ENCODE results near the gene LRRC55.

The LRRC55 gene

DNA sequence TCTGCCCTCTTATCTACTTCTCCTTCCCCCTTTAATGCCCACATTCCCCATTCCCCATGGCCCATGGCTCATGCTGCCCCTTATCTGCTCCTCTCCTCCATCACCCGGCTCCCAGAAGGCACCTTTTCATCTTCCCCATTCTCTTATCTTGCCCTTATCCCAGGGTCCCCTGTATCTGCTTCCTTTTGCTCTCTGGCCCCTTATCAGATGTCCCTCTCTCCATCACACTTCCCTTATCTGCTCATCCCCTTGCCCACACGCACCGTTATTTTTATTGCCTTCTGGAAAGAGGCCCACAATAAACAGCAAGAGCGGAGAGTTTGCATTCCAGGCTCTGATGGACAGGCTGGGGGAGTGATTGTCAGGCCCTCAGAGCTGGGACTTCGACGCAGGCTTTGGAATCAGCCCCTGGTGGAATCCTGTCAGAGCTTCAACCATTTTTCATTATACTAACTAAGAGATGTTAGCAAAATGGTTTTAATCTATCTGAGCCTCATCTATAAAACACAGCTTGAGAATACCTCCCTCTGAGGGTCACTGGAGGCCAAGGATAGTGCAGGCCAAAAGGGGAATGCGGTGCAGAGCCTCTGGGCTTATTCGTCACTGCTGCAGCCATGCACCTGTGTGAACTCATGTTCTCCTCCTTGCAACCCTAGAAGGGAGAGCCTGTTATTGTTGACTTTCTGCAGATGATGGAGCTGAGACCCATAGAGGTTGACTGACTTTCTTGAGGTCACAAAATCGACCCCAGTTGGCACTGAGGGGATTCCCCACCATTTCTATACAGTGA lies 37.0 kb upstream of the LRRC55 start:
- H4K8ac ChIP-seq (ENCODE audit: low read depth, low read length) = no peak overlapping the region
- no peak overlapping the region for H3K18ac ChIP-seq (ENCODE audit: low read length)
- H3K4me2 ChIP-seq (ENCODE audit: insufficient read depth, low read length, poor library complexity, severe bottlenecking) = no peak overlapping the region
- H3K36me3 ChIP-seq (replicated peaks in 1 of 2; ENCODE audit: control insufficient read depth in 2 of 2, insufficient read depth in 2 of 2, low read length in 2 of 2) = no peaks in the 10 kb centered on the region
- no peaks in the 10 kb centered on the region for H3K79me1 ChIP-seq (ENCODE audit: low read depth, low read length)
- no peak overlapping the region for H3K27ac ChIP-seq (replicated peaks; ENCODE audit: low read length)
- WGBS, 2 donors (ENCODE audit: extremely low coverage in 2 of 2, insufficient read length in 2 of 2, insufficient replicate concordance in 1 of 2) = no CpG with 5 or more reads among the region's 9 CpGs
- no peak overlapping the region for H3K23ac ChIP-seq (ENCODE audit: low read depth, low read length, poor library complexity)
- H2BK120ac ChIP-seq (ENCODE audit: low read depth, low read length) = no peak overlapping the region
- no peak for DNase-seq (ENCODE audit: low spot score)
- no peak overlapping the region for H2BK12ac ChIP-seq (ENCODE audit: low read length)
- H3K27me3 ChIP-seq (ENCODE audit: control insufficient read depth in 3 of 3, insufficient read depth in 3 of 3, low read depth in 1 of 3, low read length in 3 of 3) = no peaks in the 10 kb centered on the region
- peaks cover 1 to 2% of the 10 kb centered on the region in 2 donors for H3K4me1 ChIP-seq (ENCODE audit: control insufficient read depth in 2 of 2, insufficient read depth in 1 of 2, low read depth in 1 of 2, low read length in 2 of 2)
- H3K4ac ChIP-seq (ENCODE audit: low read length) = no peak overlapping the region
- no peak overlapping the region for H3K9ac ChIP-seq (ENCODE audit: low read depth, low read length, poor library complexity)
- H2AK5ac ChIP-seq (ENCODE audit: low read depth, low read length) = no peak overlapping the region
- H2AFZ ChIP-seq (ENCODE audit: low read length) = peak overlapping the region; percentile 52
- H4K91ac ChIP-seq (ENCODE audit: low read depth, low read length, poor library complexity) = no peak overlapping the region
- no peaks in the 10 kb centered on the region for H3K9me3 ChIP-seq (replicated peaks in 1 of 2; ENCODE audit: control insufficient read depth in 2 of 2, insufficient read depth in 1 of 2, low read depth in 1 of 2, low read length in 2 of 2)
- no peak overlapping the region for H3K4me3 ChIP-seq (ENCODE audit: low read length in 2 of 2)
- H3K14ac ChIP-seq (ENCODE audit: low read length) = no peak overlapping the region
- H2BK5ac ChIP-seq (ENCODE audit: low read length) = no peak overlapping the region
- H2BK15ac ChIP-seq (ENCODE audit: low read length) = no peak overlapping the region

DNA sequence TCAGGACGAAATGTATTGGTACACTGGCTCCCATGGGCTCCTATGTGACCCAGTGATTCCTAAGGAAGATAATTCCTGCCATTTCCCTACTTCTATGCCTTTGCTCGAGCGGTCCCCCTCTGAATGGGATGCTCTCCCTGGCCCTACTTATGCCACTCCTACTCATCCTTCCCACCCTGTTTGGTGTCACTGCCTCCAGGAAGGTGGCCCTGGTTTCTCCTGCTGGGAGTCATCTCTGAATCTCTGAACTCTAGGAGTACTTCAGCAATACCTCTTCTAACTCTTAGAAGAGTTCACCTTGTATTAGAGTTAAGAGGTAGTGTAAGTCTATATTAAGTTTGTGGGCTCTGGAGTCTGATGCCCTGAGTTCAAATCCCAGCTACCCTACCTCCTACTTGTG lies 35.5 kb upstream of the LRRC55 start:
- no peak overlapping the region for H3K23ac ChIP-seq (ENCODE audit: low read depth, low read length, poor library complexity)
- H3K79me1 ChIP-seq (ENCODE audit: low read depth, low read length) = no peaks in the 10 kb centered on the region
- no peaks in the 10 kb centered on the region for H3K36me3 ChIP-seq (replicated peaks in 1 of 2; ENCODE audit: control insufficient read depth in 2 of 2, insufficient read depth in 2 of 2, low read length in 2 of 2)
- H4K8ac ChIP-seq (ENCODE audit: low read depth, low read length) = no peak overlapping the region
- no peak overlapping the region for H3K4me2 ChIP-seq (ENCODE audit: insufficient read depth, low read length, poor library complexity, severe bottlenecking)
- H3K4ac ChIP-seq (ENCODE audit: low read length) = no peak overlapping the region
- no peak overlapping the region for H2BK15ac ChIP-seq (ENCODE audit: low read length)
- no peak overlapping the region for H2BK12ac ChIP-seq (ENCODE audit: low read length)
- H3K4me3 ChIP-seq (ENCODE audit: low read length in 2 of 2) = no peak overlapping the region
- no peak overlapping the region for H3K27ac ChIP-seq (replicated peaks; ENCODE audit: low read length)
- no peak overlapping the region for H2BK5ac ChIP-seq (ENCODE audit: low read length)
- H2BK120ac ChIP-seq (ENCODE audit: low read depth, low read length) = no peak overlapping the region
- H2AFZ ChIP-seq (ENCODE audit: low read length) = no peak overlapping the region
- H2AK5ac ChIP-seq (ENCODE audit: low read depth, low read length) = no peak overlapping the region
- no peaks in the 10 kb centered on the region for H3K27me3 ChIP-seq (ENCODE audit: control insufficient read depth in 3 of 3, insufficient read depth in 3 of 3, low read depth in 1 of 3, low read length in 3 of 3)
- no CpG with 5 or more reads among the region's 3 CpGs for WGBS, 2 donors (ENCODE audit: extremely low coverage in 2 of 2, insufficient read length in 2 of 2, insufficient replicate concordance in 1 of 2)
- H3K9ac ChIP-seq (ENCODE audit: low read depth, low read length, poor library complexity) = no peak overlapping the region
- no peak overlapping the region for H3K14ac ChIP-seq (ENCODE audit: low read length)
- H4K91ac ChIP-seq (ENCODE audit: low read depth, low read length, poor library complexity) = no peak overlapping the region
- no peak for DNase-seq (ENCODE audit: low spot score)
- no peak overlapping the region for H3K18ac ChIP-seq (ENCODE audit: low read length)
- H3K9me3 ChIP-seq (replicated peaks in 1 of 2; ENCODE audit: control insufficient read depth in 2 of 2, insufficient read depth in 1 of 2, low read depth in 1 of 2, low read length in 2 of 2) = no peaks in the 10 kb centered on the region
- peaks cover 1 to 2% of the 10 kb centered on the region in 2 donors for H3K4me1 ChIP-seq (ENCODE audit: control insufficient read depth in 2 of 2, insufficient read depth in 1 of 2, low read depth in 1 of 2, low read length in 2 of 2)

DNA sequence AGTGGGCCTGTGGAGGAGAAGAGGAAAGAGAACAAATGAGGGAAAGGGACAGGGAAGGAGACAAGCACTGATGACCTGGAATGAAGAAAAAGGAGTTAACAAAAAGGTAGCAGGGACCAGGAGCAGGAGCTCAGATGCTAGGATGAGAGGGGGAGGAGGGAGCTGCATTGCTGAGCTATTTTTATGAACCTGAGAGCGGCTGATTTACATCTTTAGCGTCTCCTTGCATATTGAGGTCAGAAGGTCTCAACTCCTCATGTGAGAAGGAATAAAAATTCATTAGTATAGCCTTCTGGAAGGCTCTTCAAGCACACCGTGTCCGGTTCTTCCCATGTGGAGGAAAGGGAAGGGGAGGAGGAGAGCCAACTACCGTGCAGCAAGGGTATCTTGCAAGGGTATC lies 33.1 kb upstream of the LRRC55 start:
- no peak overlapping the region for H4K91ac ChIP-seq (ENCODE audit: low read depth, low read length, poor library complexity)
- no peaks in the 10 kb centered on the region for H3K27me3 ChIP-seq (ENCODE audit: control insufficient read depth in 3 of 3, insufficient read depth in 3 of 3, low read depth in 1 of 3, low read length in 3 of 3)
- H3K9me3 ChIP-seq (replicated peaks in 1 of 2; ENCODE audit: control insufficient read depth in 2 of 2, insufficient read depth in 1 of 2, low read depth in 1 of 2, low read length in 2 of 2) = no peaks in the 10 kb centered on the region
- no peak overlapping the region for H3K18ac ChIP-seq (ENCODE audit: low read length)
- no peaks in the 10 kb centered on the region for H3K79me1 ChIP-seq (ENCODE audit: low read depth, low read length)
- no peak overlapping the region for H3K9ac ChIP-seq (ENCODE audit: low read depth, low read length, poor library complexity)
- H2BK12ac ChIP-seq (ENCODE audit: low read length) = no peak overlapping the region
- H2BK120ac ChIP-seq (ENCODE audit: low read depth, low read length) = no peak overlapping the region
- no peak overlapping the region for H3K4me3 ChIP-seq (ENCODE audit: low read length in 2 of 2)
- no peak overlapping the region for H3K4me2 ChIP-seq (ENCODE audit: insufficient read depth, low read length, poor library complexity, severe bottlenecking)
- no peak overlapping the region for H2AK5ac ChIP-seq (ENCODE audit: low read depth, low read length)
- no peak overlapping the region for H3K4ac ChIP-seq (ENCODE audit: low read length)
- no peak overlapping the region for H2BK15ac ChIP-seq (ENCODE audit: low read length)
- H3K36me3 ChIP-seq (replicated peaks in 1 of 2; ENCODE audit: control insufficient read depth in 2 of 2, insufficient read depth in 2 of 2, low read length in 2 of 2) = no peaks in the 10 kb centered on the region
- WGBS, 2 donors (ENCODE audit: extremely low coverage in 2 of 2, insufficient read length in 2 of 2, insufficient replicate concordance in 1 of 2) = no CpG with 5 or more reads among the region's 5 CpGs
- peak overlapping the region; percentile 32 for H2AFZ ChIP-seq (ENCODE audit: low read length)
- peaks cover 1 to 2% of the 10 kb centered on the region in 2 donors for H3K4me1 ChIP-seq (ENCODE audit: control insufficient read depth in 2 of 2, insufficient read depth in 1 of 2, low read depth in 1 of 2, low read length in 2 of 2)
- H2BK5ac ChIP-seq (ENCODE audit: low read length) = no peak overlapping the region
- DNase-seq (ENCODE audit: low spot score) = no peak
- H3K14ac ChIP-seq (ENCODE audit: low read length) = no peak overlapping the region
- no peak overlapping the region for H3K23ac ChIP-seq (ENCODE audit: low read depth, low read length, poor library complexity)
- no peak overlapping the region for H4K8ac ChIP-seq (ENCODE audit: low read depth, low read length)
- no peak overlapping the region for H3K27ac ChIP-seq (replicated peaks; ENCODE audit: low read length)

DNA sequence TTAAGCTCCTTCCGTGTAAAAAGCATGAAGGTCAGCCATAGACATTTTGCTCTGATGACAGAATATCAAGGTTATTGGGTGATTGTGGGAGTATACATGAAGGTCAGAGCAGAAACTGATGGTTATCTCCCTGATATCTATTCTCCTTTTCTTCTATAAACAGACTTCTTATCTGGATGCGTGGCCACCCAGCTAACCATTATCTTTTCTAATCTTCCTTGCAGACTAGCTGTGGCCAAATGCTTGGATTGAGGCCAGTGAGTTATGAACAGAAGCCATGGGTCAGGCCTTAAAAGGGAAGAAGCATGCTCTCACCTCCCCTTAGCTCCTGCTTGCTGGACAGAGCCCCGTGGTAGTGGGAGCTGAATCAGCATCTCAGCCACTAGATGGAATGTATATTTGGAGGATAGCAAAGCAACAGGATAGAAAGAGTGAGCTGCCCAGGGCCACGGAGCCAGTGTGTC lies 31.3 kb upstream of the LRRC55 start:
- H3K79me1 ChIP-seq (ENCODE audit: low read depth, low read length) = no peaks in the 10 kb centered on the region
- no peaks in the 10 kb centered on the region for H3K27me3 ChIP-seq (ENCODE audit: control insufficient read depth in 3 of 3, insufficient read depth in 3 of 3, low read depth in 1 of 3, low read length in 3 of 3)
- H3K4me1 ChIP-seq (ENCODE audit: control insufficient read depth in 2 of 2, insufficient read depth in 1 of 2, low read depth in 1 of 2, low read length in 2 of 2) = peaks cover under 1 to 4% of the 10 kb centered on the region in 2 donors
- WGBS, 2 donors (ENCODE audit: extremely low coverage in 2 of 2, insufficient read length in 2 of 2, insufficient replicate concordance in 1 of 2) = no CpG with 5 or more reads among the region's 4 CpGs
- no peak overlapping the region for H2BK5ac ChIP-seq (ENCODE audit: low read length)
- no peaks in the 10 kb centered on the region for H3K9me3 ChIP-seq (replicated peaks in 1 of 2; ENCODE audit: control insufficient read depth in 2 of 2, insufficient read depth in 1 of 2, low read depth in 1 of 2, low read length in 2 of 2)
- no peak overlapping the region for H4K8ac ChIP-seq (ENCODE audit: low read depth, low read length)
- no peak overlapping the region for H2AFZ ChIP-seq (ENCODE audit: low read length)
- no peaks in the 10 kb centered on the region for H3K36me3 ChIP-seq (replicated peaks in 1 of 2; ENCODE audit: control insufficient read depth in 2 of 2, insufficient read depth in 2 of 2, low read length in 2 of 2)
- DNase-seq (ENCODE audit: low spot score) = no peak
- no peak overlapping the region for H2AK5ac ChIP-seq (ENCODE audit: low read depth, low read length)
- no peak overlapping the region for H3K23ac ChIP-seq (ENCODE audit: low read depth, low read length, poor library complexity)
- H2BK12ac ChIP-seq (ENCODE audit: low read length) = no peak overlapping the region
- H3K9ac ChIP-seq (ENCODE audit: low read depth, low read length, poor library complexity) = no peak overlapping the region
- no peak overlapping the region for H2BK120ac ChIP-seq (ENCODE audit: low read depth, low read length)
- H2BK15ac ChIP-seq (ENCODE audit: low read length) = no peak overlapping the region
- no peak overlapping the region for H3K27ac ChIP-seq (replicated peaks; ENCODE audit: low read length)
- H3K4ac ChIP-seq (ENCODE audit: low read length) = no peak overlapping the region
- no peak overlapping the region for H3K14ac ChIP-seq (ENCODE audit: low read length)
- no peak overlapping the region for H3K4me2 ChIP-seq (ENCODE audit: insufficient read depth, low read length, poor library complexity, severe bottlenecking)
- H3K4me3 ChIP-seq (ENCODE audit: low read length in 2 of 2) = no peak overlapping the region
- H4K91ac ChIP-seq (ENCODE audit: low read depth, low read length, poor library complexity) = no peak overlapping the region
- no peak overlapping the region for H3K18ac ChIP-seq (ENCODE audit: low read length)
